Measurements from ENCODE around the gene ECEL1.
"Not testable (repeated sequence)": the region's sequence is repeated elsewhere in the genome, so short reads cannot be mapped to it uniquely, and the experiment has no call there.

Gene ECEL1

DNA sequence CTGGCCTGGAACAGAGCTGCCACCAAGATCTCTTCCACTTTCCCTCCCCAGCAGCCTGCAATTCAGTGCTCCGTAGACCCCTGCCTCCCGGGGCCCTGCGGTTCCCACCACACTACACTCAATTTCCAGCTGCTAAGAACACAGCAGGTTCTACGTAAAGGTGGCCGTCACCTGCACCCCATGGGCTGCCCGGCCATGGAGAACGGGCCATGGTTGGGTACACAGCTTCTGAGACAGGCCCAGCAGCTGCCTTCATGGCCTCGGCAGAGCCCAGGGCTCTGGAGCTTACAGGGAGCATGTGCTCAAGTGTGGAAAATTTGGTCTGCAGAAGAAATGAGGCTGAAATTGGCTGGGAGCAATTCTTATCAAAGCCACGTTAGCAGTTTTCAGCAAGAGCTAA, 54.0 kb downstream of the ECEL1 start:
- CTCF ChIA-PET; H3K27ac ChIP-seq (ENCODE audit: extremely low read depth, low read depth, low read length); H3K4me1 ChIP-seq (ENCODE audit: control insufficient read depth, insufficient read depth, low read length); H3K9me3 ChIP-seq (ENCODE audit: control insufficient read depth, insufficient read depth, low read depth, low read length); H3K4me3 ChIP-seq (ENCODE audit: low read depth, low read length); H3K36me3 ChIP-seq (ENCODE audit: control insufficient read depth in 2 of 2, insufficient read depth in 1 of 2, low read length in 2 of 2); POLR2A ChIA-PET: not testable (repeated sequence)
- peak; percentile 47 for TF ChIP-seq ZIC2 (tag by site-specific recombination; IDR thresholded peaks at IDR 0.05)

GRCh38 chr2:232432598-232433184, 54.9 kb downstream of the ECEL1 start:
- TF ChIP-seq ZNF791 (tag by site-specific recombination; IDR thresholded peaks at IDR 0.05) (no peak), ZBTB17 (tag by site-specific recombination; IDR thresholded peaks at IDR 0.05) (0 out of 2 replicates have a peak, but pooled peaks have one; percentile 27)
- TF ChIP-seq, protein P1, sequence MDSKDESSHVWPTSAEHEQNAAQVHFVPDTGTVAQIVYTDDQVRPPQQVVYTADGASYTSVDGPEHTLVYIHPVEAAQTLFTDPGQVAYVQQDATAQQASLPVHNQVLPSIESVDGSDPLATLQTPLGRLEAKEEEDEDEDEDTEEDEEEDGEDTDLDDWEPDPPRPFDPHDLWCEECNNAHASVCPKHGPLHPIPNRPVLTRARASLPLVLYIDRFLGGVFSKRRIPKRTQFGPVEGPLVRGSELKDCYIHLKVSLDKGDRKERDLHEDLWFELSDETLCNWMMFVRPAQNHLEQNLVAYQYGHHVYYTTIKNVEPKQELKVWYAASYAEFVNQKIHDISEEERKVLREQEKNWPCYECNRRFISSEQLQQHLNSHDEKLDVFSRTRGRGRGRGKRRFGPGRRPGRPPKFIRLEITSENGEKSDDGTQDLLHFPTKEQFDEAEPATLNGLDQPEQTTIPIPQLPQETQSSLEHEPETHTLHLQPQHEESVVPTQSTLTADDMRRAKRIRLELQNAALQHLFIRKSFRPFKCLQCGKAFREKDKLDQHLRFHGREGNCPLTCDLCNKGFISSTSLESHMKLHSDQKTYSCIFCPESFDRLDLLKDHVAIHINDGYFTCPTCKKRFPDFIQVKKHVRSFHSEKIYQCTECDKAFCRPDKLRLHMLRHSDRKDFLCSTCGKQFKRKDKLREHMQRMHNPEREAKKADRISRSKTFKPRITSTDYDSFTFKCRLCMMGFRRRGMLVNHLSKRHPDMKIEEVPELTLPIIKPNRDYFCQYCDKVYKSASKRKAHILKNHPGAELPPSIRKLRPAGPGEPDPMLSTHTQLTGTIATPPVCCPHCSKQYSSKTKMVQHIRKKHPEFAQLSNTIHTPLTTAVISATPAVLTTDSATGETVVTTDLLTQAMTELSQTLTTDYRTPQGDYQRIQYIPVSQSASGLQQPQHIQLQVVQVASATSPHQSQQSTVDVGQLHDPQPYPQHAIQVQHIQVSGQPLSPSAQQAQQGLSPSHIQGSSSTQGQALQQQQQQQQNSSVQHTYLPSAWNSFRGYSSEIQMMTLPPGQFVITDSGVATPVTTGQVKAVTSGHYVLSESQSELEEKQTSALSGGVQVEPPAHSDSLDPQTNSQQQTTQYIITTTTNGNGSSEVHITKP (tag by site-specific recombination; IDR thresholded peaks at IDR 0.05): 0 out of 2 replicates have a peak, but pooled peaks have one; percentile 8
- H3K4me3 ChIP-seq (ENCODE audit: low read depth, low read length): no peak overlapping the region
- no peaks in the 10 kb centered on the region for H3K36me3 ChIP-seq (ENCODE audit: control insufficient read depth in 2 of 2, insufficient read depth in 1 of 2, low read length in 2 of 2)
- H3K27ac ChIP-seq (ENCODE audit: extremely low read depth, low read depth, low read length): no peak overlapping the region
- ChIA-PET POLR2A (no interaction called here), CTCF (interaction anchor here (0.6 to 0.9 kb wide), 3 partner anchors 93 to 407 kb away, joined by 3 read pairs; no protein-coding TSS in a partner anchor)
- H3K9me3 ChIP-seq (ENCODE audit: control insufficient read depth, insufficient read depth, low read depth, low read length): no peaks in the 10 kb centered on the region
- H3K4me1 ChIP-seq (ENCODE audit: control insufficient read depth, insufficient read depth, low read length): no peaks in the 10 kb centered on the region

DNA sequence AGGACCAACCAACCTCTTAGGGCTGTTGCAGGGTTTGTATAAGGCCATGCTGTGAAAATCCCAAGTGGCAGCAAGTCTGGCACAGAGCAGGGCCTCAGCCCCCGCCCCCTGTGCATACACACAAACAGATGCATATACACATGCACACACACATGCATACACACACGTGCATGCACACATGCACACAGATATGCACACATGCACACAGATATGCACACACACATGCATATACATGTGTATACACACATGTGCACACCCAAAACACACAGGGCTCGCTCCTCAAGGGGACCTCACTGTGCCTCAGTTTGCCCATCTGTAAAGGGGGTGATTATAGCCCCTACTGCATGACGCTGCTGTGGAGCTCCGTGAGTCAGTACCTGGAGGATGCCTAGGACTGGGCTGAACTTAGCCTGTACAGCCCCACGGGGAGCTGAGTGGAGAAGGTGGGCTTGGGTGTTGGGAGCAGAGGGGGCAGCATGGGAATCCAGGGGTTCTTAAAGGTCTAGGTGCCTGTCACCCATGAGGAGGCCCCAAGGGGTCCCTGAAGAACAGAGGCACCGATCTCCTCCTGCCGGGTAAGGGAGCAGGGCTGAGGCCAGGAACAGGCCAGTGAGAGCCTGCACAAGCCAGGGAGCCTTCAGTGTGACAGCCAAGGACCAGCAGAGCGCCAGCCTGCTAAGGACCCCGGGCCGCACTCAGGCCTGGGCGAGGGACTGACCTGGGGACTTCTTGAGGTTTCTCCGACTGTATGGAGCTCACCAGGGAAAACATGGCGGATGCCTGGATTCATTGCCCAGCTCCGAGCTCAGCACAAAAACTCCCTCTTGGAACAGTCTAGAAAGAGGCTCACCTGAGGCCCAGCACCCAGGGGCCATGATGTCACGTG, 55.7 kb downstream of the ECEL1 start:
- ChIA-PET POLR2A (no interaction called here), CTCF (interaction anchor here (0.6 to 0.9 kb wide), 3 partner anchors 92 to 406 kb away, joined by 3 read pairs; no protein-coding TSS in a partner anchor)
- Histone ChIP-seq H3K27ac (ENCODE audit: extremely low read depth, low read depth, low read length) (no peak overlapping the region), H3K4me1 (ENCODE audit: control insufficient read depth, insufficient read depth, low read length) (no peaks in the 10 kb centered on the region), H3K36me3 (ENCODE audit: control insufficient read depth in 2 of 2, insufficient read depth in 1 of 2, low read length in 2 of 2) (no peaks in the 10 kb centered on the region), H3K9me3 (ENCODE audit: control insufficient read depth, insufficient read depth, low read depth, low read length) (no peaks in the 10 kb centered on the region), H3K4me3 (ENCODE audit: low read depth, low read length) (no peak overlapping the region)
- TF ChIP-seq, protein P2, sequence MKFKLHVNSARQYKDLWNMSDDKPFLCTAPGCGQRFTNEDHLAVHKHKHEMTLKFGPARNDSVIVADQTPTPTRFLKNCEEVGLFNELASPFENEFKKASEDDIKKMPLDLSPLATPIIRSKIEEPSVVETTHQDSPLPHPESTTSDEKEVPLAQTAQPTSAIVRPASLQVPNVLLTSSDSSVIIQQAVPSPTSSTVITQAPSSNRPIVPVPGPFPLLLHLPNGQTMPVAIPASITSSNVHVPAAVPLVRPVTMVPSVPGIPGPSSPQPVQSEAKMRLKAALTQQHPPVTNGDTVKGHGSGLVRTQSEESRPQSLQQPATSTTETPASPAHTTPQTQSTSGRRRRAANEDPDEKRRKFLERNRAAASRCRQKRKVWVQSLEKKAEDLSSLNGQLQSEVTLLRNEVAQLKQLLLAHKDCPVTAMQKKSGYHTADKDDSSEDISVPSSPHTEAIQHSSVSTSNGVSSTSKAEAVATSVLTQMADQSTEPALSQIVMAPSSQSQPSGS (tag by site-specific recombination; IDR thresholded peaks at IDR 0.05; ENCODE audit: low read depth): no peak
- TF ChIP-seq KLF10 (tag by site-specific recombination; IDR thresholded peaks at IDR 0.05) (no peak), ZNF394 (tag by site-specific recombination; IDR thresholded peaks at IDR 0.05; ENCODE audit: borderline replicate concordance) (no peak), ZNF23 (tag by site-specific recombination; IDR thresholded peaks at IDR 0.05; ENCODE audit: borderline replicate concordance) (no peak), ZNF274 (IDR thresholded peaks at IDR 0.05; ENCODE audit: low read length) (no peak), ZNF274 (tag by site-specific recombination; IDR thresholded peaks at IDR 0.05; ENCODE audit: borderline replicate concordance) (no peak), ZNF214 (tag by site-specific recombination; IDR thresholded peaks at IDR 0.05; ENCODE audit: borderline replicate concordance) (no peak), ZFP41 (tag by site-specific recombination; IDR thresholded peaks at IDR 0.05; ENCODE audit: borderline replicate concordance) (no peak)

Measured in HEK293 (cell line).